Left colon (tissue), 2 donors: ENCODE data around the gene ARHGAP45. TPM values are rescaled to one million over a fixed set of nuclear protein-coding genes. Genes with fewer than 3 reads are reported as not detected.

Source experiments
- ATAC-seq: fragments of 200-7000 bp; cut with Tn5 transposase; one replicate; pipeline ENCODE4 v1.9.1; 2020; ENCODE audit warnings: mild to moderate bottlenecking, moderate library complexity
- DNase-seq, 2 donors: peaks; one replicate each; pipeline ENCODE4 v3.0.0-alpha.2; 2020
- intact Hi-C, 2 donors: fragments of 100-400 bp; cut with DNase I in 1 of 2; cut with micrococcal nuclease in 1 of 2; formaldehyde crosslinking; loops; one replicate each; pipeline versions ENCODE4 v1.11.2 to v1.14.0; 2022; cut with DNase I, micrococcal nuclease
- total RNA-seq, 2 donors: library from RNA; stranded (reverse); fragmentation: NEBNext Ultra II Directional; extraction: Animal tissue kit (Norgen Biotek cat#: 25700); gene quantifications; one replicate each; pipeline ENCODE4 v1.2.1, GENCODE V29; 2021
- donor health status: DM: no; HTN: no; CAD: no.
- donor health status: DM: yes; HTN: yes; CAD: no.

The ARHGAP45 gene
- total RNA-seq, 2 donors from 2014 or later: 37.9 to 47.2 TPM

DNA sequence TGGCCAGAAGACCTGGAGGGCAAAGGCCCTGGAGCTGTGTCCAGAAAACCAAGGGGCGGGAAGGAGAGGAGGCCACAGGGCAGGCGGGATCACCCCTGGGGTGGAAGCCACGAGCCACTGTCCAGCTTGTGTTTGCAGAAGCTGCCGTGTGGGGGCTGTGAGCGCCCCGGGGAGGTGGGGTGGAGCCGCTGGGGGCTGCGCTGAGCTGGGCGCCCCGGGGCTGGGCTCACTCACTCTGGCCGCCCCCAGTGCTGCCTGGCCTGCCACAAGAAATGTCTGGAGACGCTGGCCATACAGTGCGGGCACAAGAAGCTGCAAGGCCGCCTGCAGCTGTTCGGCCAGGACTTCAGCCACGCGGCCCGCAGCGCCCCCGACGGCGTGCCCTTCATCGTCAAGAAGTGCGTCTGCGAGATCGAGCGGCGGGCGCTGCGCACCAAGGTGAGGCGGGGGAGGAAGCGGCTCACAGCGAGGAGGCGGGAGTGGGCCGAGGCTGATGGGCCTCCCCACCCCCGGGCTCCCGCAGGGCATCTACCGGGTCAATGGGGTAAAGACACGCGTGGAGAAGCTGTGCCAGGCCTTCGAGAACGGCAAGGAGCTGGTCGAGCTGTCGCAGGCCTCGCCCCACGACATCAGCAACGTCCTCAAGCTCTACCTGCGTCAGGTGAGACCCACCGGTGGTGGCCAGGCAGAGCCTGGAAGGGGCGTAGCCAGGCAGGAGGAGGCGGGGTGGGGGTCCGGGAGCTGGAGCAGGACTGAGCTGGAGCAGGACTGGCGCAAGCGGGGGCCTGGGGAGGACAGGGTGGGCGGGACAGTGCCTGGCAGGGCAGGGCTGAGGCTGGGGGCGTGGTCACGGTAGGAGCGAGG lies 14.6 kb downstream of the ARHGAP45 start:
- intact Hi-C loops: no loop called here
- ATAC-seq (no peak), DNase-seq (peak in 1 of 2 donors; percentile 33)

GRCh38 chr19:1082165-1082927 lies 15.4 kb downstream of the ARHGAP45 start:
- intact Hi-C loops: no loop called here
- peak; percentile 80 for ATAC-seq
- DNase-seq: peak; percentile 95 to 96

- intact Hi-C loops: no loop called here
- ATAC-seq (no peak), DNase-seq (peak in 1 of 2 donors; percentile 47)
Measured at GRCh38 chr19:1082928-1083816, 16.2 kb downstream of the ARHGAP45 start.

- intact Hi-C loops: no loop called here
- no peak for ATAC-seq
Measured at GRCh38 chr19:1084024-1084868, 17.3 kb downstream of the ARHGAP45 start.

DNA sequence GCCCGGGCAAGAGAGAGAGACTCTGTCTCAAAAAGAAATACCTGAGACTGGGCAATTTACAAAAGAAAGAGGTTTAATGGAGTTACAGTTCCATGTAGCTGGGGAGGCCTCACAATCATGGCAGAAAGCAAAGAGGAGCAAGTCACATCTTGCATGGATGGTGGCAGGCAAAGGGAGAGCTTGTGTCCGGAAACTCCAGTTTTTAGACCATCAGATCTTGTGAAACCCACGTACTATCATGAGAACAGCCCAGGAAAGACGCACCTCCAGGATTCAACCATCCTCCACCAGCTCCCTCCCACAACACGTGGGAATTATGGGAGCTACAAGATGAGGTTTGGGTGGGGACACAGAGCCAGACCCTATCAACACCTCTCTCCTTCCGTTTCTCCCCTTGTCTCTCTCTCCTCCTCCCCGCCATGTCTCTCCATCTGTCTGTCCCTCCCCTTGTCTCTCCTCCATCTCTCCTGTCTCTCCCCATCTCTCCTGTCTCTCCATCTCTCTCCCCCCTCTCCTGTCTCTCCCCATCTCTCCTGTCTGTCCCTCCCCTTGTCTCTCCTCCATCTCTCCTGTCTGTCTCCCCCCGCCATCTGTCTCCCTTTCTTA lies 18.2 kb downstream of the ARHGAP45 start:
- intact Hi-C loops: no loop called here
- DNase-seq (no peak), ATAC-seq (no peak)

More at GRCh38 chr19:1084024-1084868, 17.3 kb downstream of the ARHGAP45 start:
- DNase-seq: peak; percentile 42 to 56

- intact Hi-C loops: no loop called here
- DNase-seq (no peak), ATAC-seq (no peak)
Measured at GRCh38 chr19:1085676-1086442, 18.9 kb downstream of the ARHGAP45 start.

DNA sequence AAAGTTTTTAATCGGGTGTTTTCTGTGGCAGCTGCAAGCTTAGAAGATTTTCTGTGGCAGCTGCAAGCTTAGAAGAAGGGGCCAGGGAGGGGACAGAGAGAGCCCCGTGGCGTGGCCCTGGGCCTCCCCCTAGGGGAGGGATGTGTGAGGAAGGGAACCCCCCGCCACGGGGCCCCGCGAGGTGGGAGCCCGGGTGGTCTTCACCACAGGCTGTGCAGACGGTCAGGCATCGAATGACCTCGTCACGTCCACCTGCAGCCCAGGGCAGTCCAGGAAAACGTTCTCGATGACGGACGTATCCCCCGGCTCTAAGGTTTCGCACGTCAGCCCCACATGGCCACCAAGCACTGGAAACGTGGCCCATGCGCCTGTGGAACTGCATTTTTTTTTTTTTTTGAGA lies 19.6 kb downstream of the ARHGAP45 start:
- no peak for DNase-seq
- intact Hi-C loops: no loop called here
- ATAC-seq: no peak

DNA sequence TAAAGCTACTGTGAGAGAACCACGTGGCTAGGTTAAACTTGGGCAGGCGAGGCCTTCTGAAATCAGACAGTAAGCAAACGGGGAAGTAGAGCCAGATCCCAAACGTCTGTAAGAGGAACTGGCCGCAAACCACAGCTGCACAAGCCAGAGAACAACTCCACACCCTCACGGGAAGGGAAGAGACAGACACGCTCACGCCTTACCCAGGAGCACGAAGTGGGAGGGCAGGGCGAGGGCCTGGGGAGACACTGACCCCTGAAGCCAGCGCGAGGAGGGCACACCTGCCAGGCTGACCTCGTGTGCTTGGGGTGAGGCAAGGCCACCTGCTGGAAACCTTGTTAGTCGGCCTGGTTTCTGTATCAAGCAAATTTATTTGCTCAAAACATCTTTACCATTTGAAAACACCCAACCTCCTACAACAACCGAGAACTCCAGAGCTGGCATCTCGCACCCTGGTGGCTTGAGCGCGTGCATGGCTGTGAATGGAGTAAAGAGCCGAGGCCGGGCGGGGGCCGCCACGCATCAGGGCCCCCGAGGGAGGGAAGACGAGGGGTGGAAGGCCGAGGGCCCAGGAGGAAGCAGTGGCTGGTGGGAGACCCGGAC lies 20.9 kb downstream of the ARHGAP45 start:
- peak; percentile 20 for ATAC-seq

GRCh38 chr19:1088416-1089010 lies 21.5 kb downstream of the ARHGAP45 start:
- intact Hi-C loops: no loop called here
- DNase-seq (no peak), ATAC-seq (peak; percentile 8)

More for the DNA sequence above, 20.9 kb downstream of the ARHGAP45 start:
- DNase-seq: no peak
- intact Hi-C loops: no loop called here

GRCh38 chr19:1089126-1089771 lies 22.3 kb downstream of the ARHGAP45 start:
- ATAC-seq: no peak
- intact Hi-C loops: no loop called here
- no peak for DNase-seq

- DNase-seq: no peak
- intact Hi-C loops: no loop called here
- no peak for ATAC-seq
Measured at GRCh38 chr19:1089891-1090290, 22.9 kb downstream of the ARHGAP45 start.

DNA sequence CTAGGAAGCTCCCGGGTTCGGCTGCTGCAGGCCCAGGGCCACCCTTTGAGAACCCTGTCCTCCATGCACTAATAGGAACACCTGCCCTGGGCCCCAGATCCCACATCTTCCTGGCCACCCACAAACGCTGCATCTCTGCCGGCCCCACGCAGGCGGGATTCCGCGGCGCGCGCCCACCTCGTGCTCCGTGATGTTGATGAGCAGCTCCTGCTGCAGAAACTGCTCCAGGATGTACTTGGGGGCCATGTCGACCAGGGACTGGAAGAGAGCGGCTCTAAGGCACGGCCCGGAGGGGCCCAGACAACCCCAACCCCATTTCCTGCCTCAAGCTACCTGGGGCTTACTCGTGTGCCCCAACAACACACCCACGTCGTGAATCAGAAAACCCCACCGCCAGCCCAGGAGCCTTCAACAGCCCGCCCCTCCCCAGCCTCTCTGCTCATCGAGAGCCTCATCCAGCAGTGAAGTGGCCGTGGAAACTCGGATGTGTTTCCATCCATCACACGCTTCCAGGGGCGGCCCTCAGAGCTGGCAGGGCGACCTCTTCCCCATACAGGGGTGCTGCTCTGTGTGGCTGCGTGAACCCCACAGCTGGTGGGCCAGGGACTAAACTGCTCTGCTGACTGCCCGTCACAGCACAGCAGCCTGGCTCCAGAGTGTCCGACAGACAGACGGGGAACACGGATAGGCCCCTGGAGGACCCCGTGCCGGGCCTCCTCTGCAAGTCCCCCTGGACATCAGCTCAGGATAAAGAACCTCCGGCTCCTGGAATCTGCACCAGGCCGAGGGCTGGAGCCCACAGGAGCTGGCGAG lies 24.0 kb downstream of the ARHGAP45 start:
- no peak for ATAC-seq
- intact Hi-C loops: no loop called here
- DNase-seq: no peak

DNA sequence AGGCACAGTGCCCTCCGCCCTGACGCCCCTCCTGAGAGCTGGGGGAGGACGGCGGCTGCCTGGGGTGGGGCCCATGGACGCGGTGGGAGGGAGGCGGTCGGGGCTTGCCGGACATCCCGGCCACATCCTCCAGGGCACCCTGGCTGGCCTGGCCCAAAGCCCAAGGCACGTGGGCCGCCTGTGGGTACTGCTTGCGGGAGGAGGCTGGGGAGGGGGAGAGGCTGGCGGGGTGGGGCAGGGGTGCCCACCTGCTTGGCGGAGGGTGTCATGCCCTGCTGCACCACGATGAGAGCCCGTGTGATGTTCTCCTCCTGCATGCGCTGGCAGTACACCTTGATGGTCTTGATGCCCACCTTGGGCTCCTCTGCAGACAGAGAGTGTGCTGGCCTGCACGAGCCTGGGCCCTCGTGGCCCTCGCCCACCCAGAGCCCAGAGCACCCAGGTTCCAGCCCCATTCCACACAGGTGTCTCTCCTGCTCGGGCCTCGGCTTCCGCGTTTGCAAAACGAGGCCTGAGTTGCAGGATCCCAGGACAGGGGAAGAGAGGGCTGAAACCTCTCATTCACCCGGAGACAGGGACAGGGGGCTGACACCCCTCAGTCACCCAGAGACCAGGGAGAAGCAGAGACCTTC lies 24.7 kb downstream of the ARHGAP45 start:
- no peak for ATAC-seq
- DNase-seq: no peak
- intact Hi-C loops: no loop called here

GRCh38 chr19:1093330-1093729 lies 26.4 kb downstream of the ARHGAP45 start:
- DNase-seq (no peak), ATAC-seq (no peak)
- intact Hi-C loops: no loop called here
